GM23338 (cell line): ENCODE measurements around the gene CNRIP1.

Source experiments
- CREB1 ChIP-seq: fragments of 250-450 bp; sonication (Bioruptor Pico); IDR thresholded peaks from 2 replicates; pipeline ENCODE4 v1.5.0; 2020; ENCODE audit warnings: low read depth, mild to moderate bottlenecking, moderate library complexity
- EZH2 ChIP-seq: fragments of 200-600 bp; sonication (generic); IDR thresholded peaks from one replicate; pipeline ENCODE4 v1.8.0; 2017; ENCODE audit warnings: antibody characterized with exemption, mild to moderate bottlenecking, low read depth; ENCODE audit not compliant: unreplicated experiment
- EZH2phosphoT487 ChIP-seq: fragments of 200-600 bp; sonication (generic); IDR thresholded peaks from one replicate; pipeline ENCODE4 v1.8.1; 2018; ENCODE audit warnings: antibody characterized with exemption; ENCODE audit not compliant: unreplicated experiment
- JUNB ChIP-seq: IDR thresholded peaks from one replicate; pipeline ENCODE4 v1.6.1; 2016; ENCODE audit warnings: antibody characterized with exemption; ENCODE audit not compliant: unreplicated experiment
- POLR2AphosphoS5 ChIP-seq: IDR thresholded peaks from 2 replicates; pipeline ENCODE4 v1.6.1; 2016; ENCODE audit warnings: antibody characterized with exemption, low read depth
- STAT1 ChIP-seq: IDR thresholded peaks from one replicate; pipeline ENCODE4 v1.6.1; 2016; ENCODE audit warnings: antibody characterized with exemption; ENCODE audit not compliant: unreplicated experiment
- ZNF114 ChIP-seq: fragments of 250-450 bp; sonication (Bioruptor Pico); IDR thresholded peaks from 2 replicates; pipeline ENCODE4 v1.5.0; 2020; ENCODE audit warnings: mild to moderate bottlenecking, moderate library complexity
- TF ChIP-seq, protein P1 (sequence below), 2 experiments: fragments of 200-600 bp in 1 of 2; sonication (generic) in 1 of 2; conservative IDR thresholded peaks; 2 replicates each; pipeline versions ENCODE4 v1.5.1 to v1.6.1; 2016 to 2017; ENCODE audit warnings: antibody characterized with exemption in 2 of 2, low read depth in 2 of 2, mild to moderate bottlenecking in 2 of 2, moderate library complexity in 1 of 2
- TF ChIP-seq, protein P2 (sequence below): IDR thresholded peaks from one replicate; pipeline ENCODE4 v1.6.1; 2018; ENCODE audit warnings: antibody characterized with exemption; ENCODE audit not compliant: unreplicated experiment
- TF ChIP-seq, protein P3 (sequence below): fragments of 250-450 bp; sonication (Bioruptor Pico); IDR thresholded peaks from 2 replicates; pipeline ENCODE4 v1.5.0; 2020; ENCODE audit warnings: mild to moderate bottlenecking, moderate library complexity
- TF ChIP-seq, protein P4 (sequence below): IDR thresholded peaks from 2 replicates; pipeline ENCODE4 v1.6.1; 2016; ENCODE audit warnings: antibody characterized with exemption

DNA sequence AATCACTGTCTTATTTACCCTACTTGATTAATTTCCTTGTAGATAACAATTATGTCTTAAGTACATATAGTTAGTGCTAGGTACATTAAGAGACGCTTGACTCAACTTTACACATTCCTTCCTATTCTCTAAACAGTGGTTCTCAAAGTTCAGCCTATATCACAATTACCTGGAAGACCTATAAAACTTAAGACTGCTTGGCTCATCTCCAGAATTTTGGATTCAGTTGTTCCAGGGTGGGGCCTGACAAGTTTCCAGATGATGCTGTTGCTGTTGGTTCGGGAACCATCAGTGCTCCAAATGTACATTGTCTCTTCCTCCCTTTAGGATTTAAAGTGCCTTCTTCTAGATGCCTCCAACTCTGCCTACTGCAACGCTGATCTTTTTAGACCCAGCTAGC is 71.4 kb downstream of the CNRIP1 start:
- TF ChIP-seq, protein P1, sequence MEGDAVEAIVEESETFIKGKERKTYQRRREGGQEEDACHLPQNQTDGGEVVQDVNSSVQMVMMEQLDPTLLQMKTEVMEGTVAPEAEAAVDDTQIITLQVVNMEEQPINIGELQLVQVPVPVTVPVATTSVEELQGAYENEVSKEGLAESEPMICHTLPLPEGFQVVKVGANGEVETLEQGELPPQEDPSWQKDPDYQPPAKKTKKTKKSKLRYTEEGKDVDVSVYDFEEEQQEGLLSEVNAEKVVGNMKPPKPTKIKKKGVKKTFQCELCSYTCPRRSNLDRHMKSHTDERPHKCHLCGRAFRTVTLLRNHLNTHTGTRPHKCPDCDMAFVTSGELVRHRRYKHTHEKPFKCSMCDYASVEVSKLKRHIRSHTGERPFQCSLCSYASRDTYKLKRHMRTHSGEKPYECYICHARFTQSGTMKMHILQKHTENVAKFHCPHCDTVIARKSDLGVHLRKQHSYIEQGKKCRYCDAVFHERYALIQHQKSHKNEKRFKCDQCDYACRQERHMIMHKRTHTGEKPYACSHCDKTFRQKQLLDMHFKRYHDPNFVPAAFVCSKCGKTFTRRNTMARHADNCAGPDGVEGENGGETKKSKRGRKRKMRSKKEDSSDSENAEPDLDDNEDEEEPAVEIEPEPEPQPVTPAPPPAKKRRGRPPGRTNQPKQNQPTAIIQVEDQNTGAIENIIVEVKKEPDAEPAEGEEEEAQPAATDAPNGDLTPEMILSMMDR (conservative IDR thresholded peaks at IDR 0.05; ENCODE audit: low read depth in 2 of 2), result no peak
- TF ChIP-seq, protein P2, sequence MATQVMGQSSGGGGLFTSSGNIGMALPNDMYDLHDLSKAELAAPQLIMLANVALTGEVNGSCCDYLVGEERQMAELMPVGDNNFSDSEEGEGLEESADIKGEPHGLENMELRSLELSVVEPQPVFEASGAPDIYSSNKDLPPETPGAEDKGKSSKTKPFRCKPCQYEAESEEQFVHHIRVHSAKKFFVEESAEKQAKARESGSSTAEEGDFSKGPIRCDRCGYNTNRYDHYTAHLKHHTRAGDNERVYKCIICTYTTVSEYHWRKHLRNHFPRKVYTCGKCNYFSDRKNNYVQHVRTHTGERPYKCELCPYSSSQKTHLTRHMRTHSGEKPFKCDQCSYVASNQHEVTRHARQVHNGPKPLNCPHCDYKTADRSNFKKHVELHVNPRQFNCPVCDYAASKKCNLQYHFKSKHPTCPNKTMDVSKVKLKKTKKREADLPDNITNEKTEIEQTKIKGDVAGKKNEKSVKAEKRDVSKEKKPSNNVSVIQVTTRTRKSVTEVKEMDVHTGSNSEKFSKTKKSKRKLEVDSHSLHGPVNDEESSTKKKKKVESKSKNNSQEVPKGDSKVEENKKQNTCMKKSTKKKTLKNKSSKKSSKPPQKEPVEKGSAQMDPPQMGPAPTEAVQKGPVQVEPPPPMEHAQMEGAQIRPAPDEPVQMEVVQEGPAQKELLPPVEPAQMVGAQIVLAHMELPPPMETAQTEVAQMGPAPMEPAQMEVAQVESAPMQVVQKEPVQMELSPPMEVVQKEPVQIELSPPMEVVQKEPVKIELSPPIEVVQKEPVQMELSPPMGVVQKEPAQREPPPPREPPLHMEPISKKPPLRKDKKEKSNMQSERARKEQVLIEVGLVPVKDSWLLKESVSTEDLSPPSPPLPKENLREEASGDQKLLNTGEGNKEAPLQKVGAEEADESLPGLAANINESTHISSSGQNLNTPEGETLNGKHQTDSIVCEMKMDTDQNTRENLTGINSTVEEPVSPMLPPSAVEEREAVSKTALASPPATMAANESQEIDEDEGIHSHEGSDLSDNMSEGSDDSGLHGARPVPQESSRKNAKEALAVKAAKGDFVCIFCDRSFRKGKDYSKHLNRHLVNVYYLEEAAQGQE, result no peak
- TF ChIP-seq POLR2AphosphoS5, result no peak
- TF ChIP-seq EZH2phosphoT487, result no peak
- TF ChIP-seq ZNF114 (CRISPR knock-in tag), result no peak
- no peak for TF ChIP-seq EZH2
- TF ChIP-seq, protein P3, sequence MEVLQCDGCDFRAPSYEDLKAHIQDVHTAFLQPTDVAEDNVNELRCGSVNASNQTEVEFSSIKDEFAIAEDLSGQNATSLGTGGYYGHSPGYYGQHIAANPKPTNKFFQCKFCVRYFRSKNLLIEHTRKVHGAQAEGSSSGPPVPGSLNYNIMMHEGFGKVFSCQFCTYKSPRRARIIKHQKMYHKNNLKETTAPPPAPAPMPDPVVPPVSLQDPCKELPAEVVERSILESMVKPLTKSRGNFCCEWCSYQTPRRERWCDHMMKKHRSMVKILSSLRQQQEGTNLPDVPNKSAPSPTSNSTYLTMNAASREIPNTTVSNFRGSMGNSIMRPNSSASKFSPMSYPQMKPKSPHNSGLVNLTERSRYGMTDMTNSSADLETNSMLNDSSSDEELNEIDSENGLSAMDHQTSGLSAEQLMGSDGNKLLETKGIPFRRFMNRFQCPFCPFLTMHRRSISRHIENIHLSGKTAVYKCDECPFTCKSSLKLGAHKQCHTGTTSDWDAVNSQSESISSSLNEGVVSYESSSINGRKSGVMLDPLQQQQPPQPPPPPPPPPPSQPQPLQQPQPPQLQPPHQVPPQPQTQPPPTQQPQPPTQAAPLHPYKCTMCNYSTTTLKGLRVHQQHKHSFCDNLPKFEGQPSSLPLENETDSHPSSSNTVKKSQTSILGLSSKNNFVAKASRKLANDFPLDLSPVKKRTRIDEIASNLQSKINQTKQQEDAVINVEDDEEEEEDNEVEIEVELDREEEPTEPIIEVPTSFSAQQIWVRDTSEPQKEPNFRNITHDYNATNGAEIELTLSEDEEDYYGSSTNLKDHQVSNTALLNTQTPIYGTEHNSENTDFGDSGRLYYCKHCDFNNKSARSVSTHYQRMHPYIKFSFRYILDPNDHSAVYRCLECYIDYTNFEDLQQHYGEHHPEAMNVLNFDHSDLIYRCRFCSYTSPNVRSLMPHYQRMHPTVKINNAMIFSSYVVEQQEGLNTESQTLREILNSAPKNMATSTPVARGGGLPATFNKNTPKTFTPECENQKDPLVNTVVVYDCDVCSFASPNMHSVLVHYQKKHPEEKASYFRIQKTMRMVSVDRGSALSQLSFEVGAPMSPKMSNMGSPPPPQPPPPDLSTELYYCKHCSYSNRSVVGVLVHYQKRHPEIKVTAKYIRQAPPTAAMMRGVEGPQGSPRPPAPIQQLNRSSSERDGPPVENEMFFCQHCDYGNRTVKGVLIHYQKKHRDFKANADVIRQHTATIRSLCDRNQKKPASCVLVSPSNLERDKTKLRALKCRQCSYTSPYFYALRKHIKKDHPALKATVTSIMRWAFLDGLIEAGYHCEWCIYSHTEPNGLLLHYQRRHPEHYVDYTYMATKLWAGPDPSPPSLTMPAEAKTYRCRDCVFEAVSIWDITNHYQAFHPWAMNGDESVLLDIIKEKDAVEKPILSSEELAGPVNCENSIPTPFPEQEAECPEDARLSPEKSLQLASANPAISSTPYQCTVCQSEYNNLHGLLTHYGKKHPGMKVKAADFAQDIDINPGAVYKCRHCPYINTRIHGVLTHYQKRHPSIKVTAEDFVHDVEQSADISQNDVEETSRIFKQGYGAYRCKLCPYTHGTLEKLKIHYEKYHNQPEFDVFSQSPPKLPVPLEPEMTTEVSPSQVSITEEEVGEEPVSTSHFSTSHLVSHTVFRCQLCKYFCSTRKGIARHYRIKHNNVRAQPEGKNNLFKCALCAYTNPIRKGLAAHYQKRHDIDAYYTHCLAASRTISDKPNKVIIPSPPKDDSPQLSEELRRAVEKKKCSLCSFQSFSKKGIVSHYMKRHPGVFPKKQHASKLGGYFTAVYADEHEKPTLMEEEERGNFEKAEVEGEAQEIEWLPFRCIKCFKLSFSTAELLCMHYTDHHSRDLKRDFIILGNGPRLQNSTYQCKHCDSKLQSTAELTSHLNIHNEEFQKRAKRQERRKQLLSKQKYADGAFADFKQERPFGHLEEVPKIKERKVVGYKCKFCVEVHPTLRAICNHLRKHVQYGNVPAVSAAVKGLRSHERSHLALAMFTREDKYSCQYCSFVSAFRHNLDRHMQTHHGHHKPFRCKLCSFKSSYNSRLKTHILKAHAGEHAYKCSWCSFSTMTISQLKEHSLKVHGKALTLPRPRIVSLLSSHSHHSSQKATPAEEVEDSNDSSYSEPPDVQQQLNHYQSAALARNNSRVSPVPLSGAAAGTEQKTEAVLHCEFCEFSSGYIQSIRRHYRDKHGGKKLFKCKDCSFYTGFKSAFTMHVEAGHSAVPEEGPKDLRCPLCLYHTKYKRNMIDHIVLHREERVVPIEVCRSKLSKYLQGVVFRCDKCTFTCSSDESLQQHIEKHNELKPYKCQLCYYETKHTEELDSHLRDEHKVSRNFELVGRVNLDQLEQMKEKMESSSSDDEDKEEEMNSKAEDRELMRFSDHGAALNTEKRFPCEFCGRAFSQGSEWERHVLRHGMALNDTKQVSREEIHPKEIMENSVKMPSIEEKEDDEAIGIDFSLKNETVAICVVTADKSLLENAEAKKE (CRISPR knock-in tag), result no peak
- TF ChIP-seq CREB1 (CRISPR knock-in tag), result no peak
- no peak for TF ChIP-seq STAT1
- no peak for TF ChIP-seq JUNB
- TF ChIP-seq, protein P4, sequence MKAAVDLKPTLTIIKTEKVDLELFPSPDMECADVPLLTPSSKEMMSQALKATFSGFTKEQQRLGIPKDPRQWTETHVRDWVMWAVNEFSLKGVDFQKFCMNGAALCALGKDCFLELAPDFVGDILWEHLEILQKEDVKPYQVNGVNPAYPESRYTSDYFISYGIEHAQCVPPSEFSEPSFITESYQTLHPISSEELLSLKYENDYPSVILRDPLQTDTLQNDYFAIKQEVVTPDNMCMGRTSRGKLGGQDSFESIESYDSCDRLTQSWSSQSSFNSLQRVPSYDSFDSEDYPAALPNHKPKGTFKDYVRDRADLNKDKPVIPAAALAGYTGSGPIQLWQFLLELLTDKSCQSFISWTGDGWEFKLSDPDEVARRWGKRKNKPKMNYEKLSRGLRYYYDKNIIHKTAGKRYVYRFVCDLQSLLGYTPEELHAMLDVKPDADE, result no peak
